ENCODE measurements around the gene CCDC137. TPM values are rescaled to one million over a fixed set of nuclear protein-coding genes. Genes with fewer than 3 reads are reported as not detected.

Gene CCDC137
- total and polyA plus RNA-seq, 2 experiments from 2014 or later: 11.7 to 22.8 TPM

GRCh38 chr17:81652906-81653771, 13.4 kb upstream of the CCDC137 start:
- in situ Hi-C loops (cut with MboI): loop anchor here (10.0 kb wide), 1 partner anchor 58 kb away; no protein-coding TSS in a partner anchor
- 51 to 53% methylated on average over 23 to 27 of the region's 27 CpGs for WGBS, 2 experiments (ENCODE audit: low coverage in 1 of 2, low lambda C conversion rate in 2 of 2, missing lambda C conversion rate in 2 of 2)
- no peak overlapping the region for H3K4me2 ChIP-seq (ENCODE audit: unreplicated experiment)
- no peaks in the 10 kb centered on the region for H3F3A ChIP-seq (ENCODE audit: insufficient read depth)
- 0 out of 2 replicates have a peak, but pooled peaks cover 3% of the 10 kb centered on the region for H3K4me1 ChIP-seq (ENCODE audit: insufficient read depth)
- no peaks in the 10 kb centered on the region for H3K36me3 ChIP-seq (ENCODE audit: low read depth)
- H3K9me2 ChIP-seq (ENCODE audit: insufficient read depth): no peaks in the 10 kb centered on the region
- H4K20me1 ChIP-seq (ENCODE audit: insufficient read depth): no peaks in the 10 kb centered on the region
- no peak for TF ChIP-seq EZH2 (IDR thresholded peaks at IDR 0.05; ENCODE audit: insufficient read depth, poor library complexity, severe bottlenecking)
- DNase-seq: no peak
- no peak overlapping the region for H3K4me3 ChIP-seq
- H3K9me3 ChIP-seq (ENCODE audit: low read depth): no peaks in the 10 kb centered on the region
- peaks cover 7% of the 10 kb centered on the region; the same call in 1 of the 2 replicates for H3K27me3 ChIP-seq (replicated peaks; ENCODE audit: insufficient read depth)
- no peak overlapping the region for H3K27ac ChIP-seq
- no peak overlapping the region for H3K9ac ChIP-seq
- no peak overlapping the region for H2AFZ ChIP-seq
- H3K79me2 ChIP-seq (ENCODE audit: insufficient read depth): no peaks in the 10 kb centered on the region

- Histone ChIP-seq H3K4me1 (ENCODE audit: insufficient read depth) (0 out of 2 replicates have a peak, but pooled peaks cover 3% of the 10 kb centered on the region), H4K20me1 (ENCODE audit: insufficient read depth) (no peaks in the 10 kb centered on the region), H2AFZ (no peak overlapping the region), H3F3A (ENCODE audit: insufficient read depth) (no peaks in the 10 kb centered on the region), H3K9me3 (ENCODE audit: low read depth) (no peaks in the 10 kb centered on the region), H3K9me2 (ENCODE audit: insufficient read depth) (no peaks in the 10 kb centered on the region), H3K79me2 (ENCODE audit: insufficient read depth) (no peaks in the 10 kb centered on the region), H3K27ac (no peak overlapping the region), H3K4me3 (no peak overlapping the region), H3K36me3 (ENCODE audit: low read depth) (no peaks in the 10 kb centered on the region), H3K4me2 (ENCODE audit: unreplicated experiment) (no peak overlapping the region), H3K27me3 (replicated peaks; ENCODE audit: insufficient read depth) (no peaks in the 10 kb centered on the region), H3K9ac (no peak overlapping the region)
- in situ Hi-C loops (cut with MboI): loop anchor here (10.0 kb wide), 1 partner anchor 61 kb away; no protein-coding TSS in a partner anchor
- DNase-seq: no peak
- TF ChIP-seq EZH2phosphoT487 (IDR thresholded peaks at IDR 0.05; ENCODE audit: insufficient read depth, low read depth) (no peak), EZH2 (IDR thresholded peaks at IDR 0.05; ENCODE audit: insufficient read depth, poor library complexity, severe bottlenecking) (no peak)
- 74 to 76% methylated on average over 18 of the region's 18 CpGs for WGBS, 2 experiments (ENCODE audit: low coverage in 1 of 2, low lambda C conversion rate in 2 of 2, missing lambda C conversion rate in 2 of 2)
Measured at GRCh38 chr17:81655378-81656117, 11.0 kb upstream of the CCDC137 start.

GRCh38 chr17:81656118-81656743, 10.3 kb upstream of the CCDC137 start, which contains the start of gene PDE6G:
Gene PDE6G, minus strand, starts transcription at chr17:81656542. Its CDS starts 3,237 bp downstream, at chr17:81653305.
- TF ChIP-seq EZH2phosphoT487 (IDR thresholded peaks at IDR 0.05; ENCODE audit: insufficient read depth, low read depth) (no peak), EZH2 (IDR thresholded peaks at IDR 0.05; ENCODE audit: insufficient read depth, poor library complexity, severe bottlenecking) (no peak)
- no peak for DNase-seq
- Histone ChIP-seq H3K4me3 (no peak within 1 kb of the TSS), H3K79me2 (ENCODE audit: insufficient read depth) (no peaks in the 10 kb centered on the region), H4K20me1 (ENCODE audit: insufficient read depth) (no peaks in the 10 kb centered on the region), H3K4me2 (ENCODE audit: unreplicated experiment) (no peak within 1 kb of the TSS), H3K9me2 (ENCODE audit: insufficient read depth) (no peaks in the 10 kb centered on the region), H3K9ac (no peak within 1 kb of the TSS), H3K36me3 (ENCODE audit: low read depth) (no peaks in the 10 kb centered on the region), H3K9me3 (ENCODE audit: low read depth) (no peaks in the 10 kb centered on the region), H3K4me1 (ENCODE audit: insufficient read depth) (0 out of 2 replicates have a peak, but pooled peaks cover 3% of the 10 kb centered on the region), H3K27ac (no peak within 1 kb of the TSS), H2AFZ (no peak within 1 kb of the TSS), H3F3A (ENCODE audit: insufficient read depth) (no peaks in the 10 kb centered on the region), H3K27me3 (replicated peaks; ENCODE audit: insufficient read depth) (no peaks in the 10 kb centered on the region)
- in situ Hi-C loops (cut with MboI): loop anchor here (10.0 kb wide), 1 partner anchor 61 kb away; no protein-coding TSS in a partner anchor
- 84 to 85% methylated on average over 15 of the region's 15 CpGs for WGBS, 2 experiments (ENCODE audit: low coverage in 1 of 2, low lambda C conversion rate in 2 of 2, missing lambda C conversion rate in 2 of 2)

GRCh38 chr17:81656835-81657234, 9.7 kb upstream of the CCDC137 start:
- H3K27ac ChIP-seq: no peak overlapping the region
- in situ Hi-C loops (cut with MboI): loop anchor here (10.0 kb wide), 1 partner anchor 62 kb away; no protein-coding TSS in a partner anchor
- no peaks in the 10 kb centered on the region for H3K9me3 ChIP-seq (ENCODE audit: low read depth)
- no peak overlapping the region for H3K4me3 ChIP-seq
- H3K27me3 ChIP-seq (replicated peaks; ENCODE audit: insufficient read depth): no peaks in the 10 kb centered on the region
- H2AFZ ChIP-seq: no peak overlapping the region
- no peaks in the 10 kb centered on the region for H3K79me2 ChIP-seq (ENCODE audit: insufficient read depth)
- no peak overlapping the region for H3K9ac ChIP-seq
- H3K9me2 ChIP-seq (ENCODE audit: insufficient read depth): no peaks in the 10 kb centered on the region
- no peak for DNase-seq
- TF ChIP-seq EZH2phosphoT487 (IDR thresholded peaks at IDR 0.05; ENCODE audit: insufficient read depth, low read depth): no peak
- no peak for TF ChIP-seq EZH2 (IDR thresholded peaks at IDR 0.05; ENCODE audit: insufficient read depth, poor library complexity, severe bottlenecking)
- H3K4me2 ChIP-seq (ENCODE audit: unreplicated experiment): no peak overlapping the region
- H3F3A ChIP-seq (ENCODE audit: insufficient read depth): no peaks in the 10 kb centered on the region
- no peaks in the 10 kb centered on the region for H3K4me1 ChIP-seq (ENCODE audit: insufficient read depth)
- H3K36me3 ChIP-seq (ENCODE audit: low read depth): no peaks in the 10 kb centered on the region
- WGBS, 2 experiments (ENCODE audit: low coverage in 1 of 2, low lambda C conversion rate in 2 of 2, missing lambda C conversion rate in 2 of 2): 55 to 63% methylated on average over 4 of the region's 4 CpGs
- no peaks in the 10 kb centered on the region for H4K20me1 ChIP-seq (ENCODE audit: insufficient read depth)
